HG03159 (cell line): ENCODE data around the gene KDM4B.
"Not testable (repeated sequence)": the region's sequence is repeated elsewhere in the genome, so short reads cannot be mapped to it uniquely, and the experiment has no call there.

Experiments
- ATAC-seq: cut with Tn5 transposase; IDR thresholded peaks from one replicate; pipeline ENCODE4 v1.9.1; 2021; ENCODE audit warnings: mild to moderate bottlenecking, moderate library complexity; ENCODE audit not compliant: unreplicated experiment

Gene KDM4B

GRCh38 chr19:5160158-5160795 lies 191.4 kb downstream of the KDM4B start:
- ATAC-seq = not testable (repeated sequence)

GRCh38 chr19:5164845-5165696 lies 196.2 kb downstream of the KDM4B start:
- ATAC-seq = not testable (repeated sequence)

GRCh38 chr19:5165697-5166019 lies 196.7 kb downstream of the KDM4B start:
- no peak for ATAC-seq

GRCh38 chr19:5166262-5166661 lies 197.3 kb downstream of the KDM4B start:
- ATAC-seq = no peak

GRCh38 chr19:5170329-5170745 lies 201.4 kb downstream of the KDM4B start:
- no peak for ATAC-seq

- no peak for ATAC-seq
Observed at GRCh38 chr19:5171711-5172110, 202.8 kb downstream of the KDM4B start.

GRCh38 chr19:5172859-5173630 lies 204.1 kb downstream of the KDM4B start:
- ATAC-seq = no peak

GRCh38 chr19:5173993-5174392 lies 205.1 kb downstream of the KDM4B start:
- ATAC-seq = no peak

- ATAC-seq = no peak
Observed at GRCh38 chr19:5177745-5178450, 209.0 kb downstream of the KDM4B start.

GRCh38 chr19:5178841-5179240 lies 209.9 kb downstream of the KDM4B start:
- ATAC-seq = no peak

GRCh38 chr19:5179256-5179655 lies 210.3 kb downstream of the KDM4B start:
- no peak for ATAC-seq

GRCh38 chr19:5181329-5181728 lies 212.4 kb downstream of the KDM4B start:
- ATAC-seq = no peak

- ATAC-seq = no peak
Observed at GRCh38 chr19:5182751-5183150, 213.8 kb downstream of the KDM4B start.

- ATAC-seq = no peak
Observed at GRCh38 chr19:5183616-5184015, 214.7 kb downstream of the KDM4B start.

- ATAC-seq = no peak
Observed at GRCh38 chr19:5184930-5185329, 216.0 kb downstream of the KDM4B start.

GRCh38 chr19:5186293-5187050 lies 217.6 kb downstream of the KDM4B start:
- no peak for ATAC-seq

- ATAC-seq = no peak
Observed at GRCh38 chr19:5188548-5189317, 219.8 kb downstream of the KDM4B start.

- ATAC-seq = no peak
Observed at GRCh38 chr19:5189318-5189607, 220.3 kb downstream of the KDM4B start.

- no peak for ATAC-seq
Observed at GRCh38 chr19:5191091-5191490, 222.2 kb downstream of the KDM4B start.

GRCh38 chr19:5192568-5192967 lies 223.7 kb downstream of the KDM4B start:
- no peak for ATAC-seq
